Activated CD4-positive, alpha-beta T cell treated with anti-CD3 and anti-CD28 coated beads, Interleukin-2, amount 10 ng/mL, durations not matched to agents 24 days and 14 days (primary cell): ENCODE results near the gene RPLP2. TPM values are rescaled to one million over a fixed set of nuclear protein-coding genes. Genes with fewer than 3 reads are reported as not detected.

ENCODE experiments used
- DNase-seq: peaks from one replicate; pipeline ENCODE4 v3.0.0; 2022
- H3K27ac Mint-ChIP-seq: one replicate; pipeline ENCODE4 v1.8.0; 2022; ENCODE audit warnings: mild to moderate bottlenecking, mixed read lengths
- H3K27me3 Mint-ChIP-seq: one replicate; pipeline ENCODE4 v1.8.0; 2022; ENCODE audit warnings: mixed read lengths
- H3K36me3 Mint-ChIP-seq: one replicate; pipeline ENCODE4 v1.8.0; 2022; ENCODE audit warnings: low read depth, mild to moderate bottlenecking, mixed read lengths
- H3K4me1 Mint-ChIP-seq: one replicate; pipeline ENCODE4 v1.8.0; 2021; ENCODE audit warnings: mixed read lengths
- H3K4me3 Mint-ChIP-seq: one replicate; pipeline ENCODE4 v1.8.0; 2022; ENCODE audit warnings: mild to moderate bottlenecking, moderate library complexity, mixed read lengths
- H3K9me3 Mint-ChIP-seq: one replicate; pipeline ENCODE4 v1.8.0; 2021; ENCODE audit warnings: mixed read lengths
- intact Hi-C: fragments of 100-400 bp; cut with micrococcal nuclease; formaldehyde crosslinking; loops from one replicate; pipeline ENCODE4 v1.15.1; 2023
- total RNA-seq: library from RNA; stranded (reverse); gene quantifications from 2 replicates; pipeline ENCODE4 v1.2.3, GENCODE V29; 2022

Gene RPLP2
- total RNA-seq, 1 donor from 2014 or later = 2,367 TPM

DNA sequence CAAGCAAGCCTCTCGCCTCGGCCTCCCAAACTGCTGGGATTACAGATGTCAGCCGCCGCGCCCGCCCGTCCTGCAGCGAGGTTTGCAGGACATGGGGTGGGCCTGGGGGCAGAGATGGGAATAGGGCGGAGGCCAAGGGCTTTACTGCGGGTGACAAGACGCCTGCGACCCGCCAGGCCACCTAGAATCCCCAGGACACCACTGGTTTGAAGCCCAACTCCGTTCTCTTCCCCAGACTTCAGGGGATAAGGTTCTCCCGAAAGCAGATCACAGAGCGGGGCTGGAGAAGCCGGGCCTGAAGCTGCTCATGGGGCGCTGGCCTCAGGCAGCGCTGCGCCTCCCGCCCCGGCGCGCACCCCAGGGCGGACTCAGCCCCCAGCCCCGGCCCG lies 32.2 kb downstream of the RPLP2 start:
- Mint-ChIP-seq H3K4me1 (peaks cover 19% of the 10 kb centered on the region), H3K27ac (peak overlapping the region; percentile 85), H3K27me3 (no peaks in the 10 kb centered on the region), H3K9me3 (no peaks in the 10 kb centered on the region), H3K4me3 (peak overlapping the region; percentile 89), H3K36me3 (peaks cover 24% of the 10 kb centered on the region)
- DNase-seq = no peak
- intact Hi-C loops = loop anchor here (1.0 to 2.0 kb wide), 2 partner anchors 10 to 33 kb away; partner anchors contain the start of genes CD151 and RPLP2

GRCh38 chr11:842370-843002 lies 32.7 kb downstream of the RPLP2 start, which contains the start of the genes POLR2L and TSPAN4:
POLR2L (minus strand) TSS chr11:842529; CDS start chr11:842508, 21 bp downstream.
TSPAN4 (plus strand) TSS chr11:842852; CDS start chr11:850305, 7,453 bp downstream.
- Mint-ChIP-seq H3K27me3 (no peaks in the 10 kb centered on the region), H3K9me3 (no peaks in the 10 kb centered on the region), H3K36me3 (peaks cover 23% of the 10 kb centered on the region), H3K4me3 (peak within 1 kb of the TSS; percentile 89), H3K27ac (peak within 1 kb of the TSS; percentile 85), H3K4me1 (peaks cover 19% of the 10 kb centered on the region)
- intact Hi-C loops = loop anchor here (1.0 to 2.0 kb wide), 2 partner anchors 10 to 34 kb away; partner anchors contain the start of genes CD151 and RPLP2
- peak; percentile 96 for DNase-seq

DNA sequence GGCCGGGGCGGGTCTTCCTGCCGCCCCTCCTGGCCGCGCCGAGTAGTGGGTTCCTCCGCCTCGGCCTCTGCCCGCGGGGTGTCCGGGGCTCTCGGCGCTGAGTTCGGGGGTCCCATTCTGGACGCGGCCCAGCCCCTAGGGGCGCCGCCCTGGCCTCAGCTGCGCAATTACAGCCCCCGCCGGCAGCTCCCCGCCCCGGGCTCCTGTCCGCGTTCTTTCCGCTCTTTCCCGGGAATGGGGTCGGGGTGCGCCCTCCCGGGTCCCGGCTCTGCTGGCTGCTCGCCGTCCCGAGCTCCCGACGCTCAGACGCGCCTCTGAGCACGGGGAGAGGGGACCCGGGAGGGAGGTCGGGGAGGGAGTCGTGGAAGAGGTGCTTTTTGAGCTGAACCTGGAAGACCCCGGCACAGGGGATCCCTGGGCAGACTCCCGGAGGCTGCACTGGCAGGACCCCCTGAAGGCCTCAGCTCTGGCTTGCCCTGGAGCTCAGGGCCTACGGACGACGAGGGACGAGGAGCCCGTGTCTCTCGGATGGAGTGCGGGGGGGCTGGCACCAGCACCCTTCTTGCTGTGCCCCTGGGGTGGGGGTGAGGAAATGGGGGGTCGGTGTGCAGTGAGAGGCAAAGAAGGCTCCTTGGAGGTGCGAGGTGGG lies 33.4 kb downstream of the RPLP2 start:
- DNase-seq = peak; percentile 70
- Mint-ChIP-seq H3K9me3 (no peaks in the 10 kb centered on the region), H3K27me3 (no peaks in the 10 kb centered on the region), H3K27ac (peak overlapping the region; percentile 59), H3K4me3 (peak overlapping the region; percentile 76), H3K4me1 (peaks cover 19% of the 10 kb centered on the region), H3K36me3 (peaks cover 19% of the 10 kb centered on the region)
- intact Hi-C loops = loop anchor here (2.0 kb wide), 1 partner anchor 34 kb away; the partner anchor contains the start of gene RPLP2

GRCh38 chr11:843818-844692 lies 34.3 kb downstream of the RPLP2 start:
- intact Hi-C loops = loop anchor here (2.0 kb wide), 1 partner anchor 35 kb away; the partner anchor contains the start of gene RPLP2
- DNase-seq = peak; percentile 69
- Mint-ChIP-seq H3K4me1 (peaks cover 21% of the 10 kb centered on the region), H3K9me3 (no peaks in the 10 kb centered on the region), H3K4me3 (peak overlapping the region; percentile 76), H3K27me3 (peaks cover 5% of the 10 kb centered on the region), H3K36me3 (peaks cover 13% of the 10 kb centered on the region), H3K27ac (peak overlapping the region; percentile 59)

- DNase-seq = peak; percentile 78
- Mint-ChIP-seq H3K4me1 (peaks cover 20% of the 10 kb centered on the region), H3K4me3 (peak overlapping the region; percentile 44), H3K27ac (no peak overlapping the region), H3K36me3 (peaks cover 13% of the 10 kb centered on the region), H3K27me3 (peaks cover 7% of the 10 kb centered on the region), H3K9me3 (no peaks in the 10 kb centered on the region)
- intact Hi-C loops = no loop called here
Measured at GRCh38 chr11:844693-845644, 35.2 kb downstream of the RPLP2 start.

DNA sequence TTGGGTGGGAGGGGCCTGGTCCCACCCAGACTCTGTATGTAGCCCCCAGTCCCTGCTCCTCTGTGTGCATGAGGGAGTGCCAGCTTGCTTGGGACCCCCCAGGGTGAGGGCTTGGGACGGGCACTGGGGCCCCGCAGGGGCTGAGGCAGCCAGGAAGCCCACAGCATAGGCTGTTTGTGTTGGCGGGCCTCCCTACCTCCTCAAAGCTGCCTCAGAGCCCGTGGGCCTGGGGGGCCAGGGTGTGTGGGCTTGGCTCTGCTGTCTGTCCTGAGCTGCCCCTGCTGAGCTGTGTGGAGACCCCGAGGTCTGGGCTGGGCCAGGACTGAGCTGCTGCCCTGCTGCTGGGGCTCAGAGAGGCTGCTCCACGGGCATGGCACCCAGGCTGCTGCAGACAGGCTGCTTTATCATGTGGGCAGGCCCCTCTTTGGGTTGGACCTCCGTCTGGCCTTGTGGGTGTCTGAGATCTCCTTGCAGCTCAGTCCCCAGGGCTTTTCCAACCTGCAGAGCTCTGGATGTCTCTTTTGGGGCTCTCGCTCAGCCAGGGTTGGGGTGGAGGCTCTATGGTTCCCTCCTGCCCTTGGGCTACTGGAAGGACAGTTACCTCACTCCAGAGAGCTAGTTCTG lies 36.2 kb downstream of the RPLP2 start:
- no peak for DNase-seq
- H3K4me3 Mint-ChIP-seq = no peak overlapping the region
- H3K4me1 Mint-ChIP-seq = peaks cover 10% of the 10 kb centered on the region
- peaks cover 7% of the 10 kb centered on the region for H3K27me3 Mint-ChIP-seq
- peaks cover 4% of the 10 kb centered on the region for H3K36me3 Mint-ChIP-seq
- no peak overlapping the region for H3K27ac Mint-ChIP-seq
- H3K9me3 Mint-ChIP-seq = no peaks in the 10 kb centered on the region
- intact Hi-C loops = no loop called here

DNA sequence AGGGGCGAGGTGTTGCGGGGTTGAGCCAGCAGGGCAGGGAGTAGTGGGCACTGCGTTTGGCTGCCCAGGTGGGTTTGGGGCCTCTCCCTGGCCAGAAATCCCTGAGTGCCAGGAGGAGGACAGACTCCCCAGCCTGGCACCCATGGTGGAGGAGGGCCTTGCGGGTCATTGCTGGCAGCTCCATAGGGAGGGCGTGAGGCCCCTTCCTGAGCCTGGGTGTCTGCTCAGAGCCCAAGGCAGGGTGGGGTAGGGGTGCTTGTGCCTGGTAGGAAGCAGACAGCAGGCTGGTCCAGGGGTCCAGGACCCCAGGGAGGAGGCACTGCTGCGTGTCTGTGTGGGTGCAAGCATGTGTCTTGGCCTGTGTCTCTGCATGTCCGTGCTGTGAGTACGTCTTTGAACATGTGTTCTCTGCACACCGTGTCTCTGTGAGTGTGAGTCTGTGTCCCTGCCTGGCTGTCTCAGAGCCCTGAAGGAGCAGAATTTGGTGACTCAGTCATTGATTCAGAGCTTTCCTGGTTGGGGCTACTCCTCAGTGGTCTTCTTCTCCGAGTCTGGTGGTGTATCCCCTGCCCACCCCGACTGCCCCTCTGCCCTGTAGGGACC lies 36.8 kb downstream of the RPLP2 start:
- intact Hi-C loops = no loop called here
- no peaks in the 10 kb centered on the region for H3K9me3 Mint-ChIP-seq
- H3K4me1 Mint-ChIP-seq = peaks cover 5% of the 10 kb centered on the region
- no peak for DNase-seq
- H3K4me3 Mint-ChIP-seq = no peak overlapping the region
- no peaks in the 10 kb centered on the region for H3K36me3 Mint-ChIP-seq
- no peak overlapping the region for H3K27ac Mint-ChIP-seq
- peaks cover 7% of the 10 kb centered on the region for H3K27me3 Mint-ChIP-seq

DNA sequence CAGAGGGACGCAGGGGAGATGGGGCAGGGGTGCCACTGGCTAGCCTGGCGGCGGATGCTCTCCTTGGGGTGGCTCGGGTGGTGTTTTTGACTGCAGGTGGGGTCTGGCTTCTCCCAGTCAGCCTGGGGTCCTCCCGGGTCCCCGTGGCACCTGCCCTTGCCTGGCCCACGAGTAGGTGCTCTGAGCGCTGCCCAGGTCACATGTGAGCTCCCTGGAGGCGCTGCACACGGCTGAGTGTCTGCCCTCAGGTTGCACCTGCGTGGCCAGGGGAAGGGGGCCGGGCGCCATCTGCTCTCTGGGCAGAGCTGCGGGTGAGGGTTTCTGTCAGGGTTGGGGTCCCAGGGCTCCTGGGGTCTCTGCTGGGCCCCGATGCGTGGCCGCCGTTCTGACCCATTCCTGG lies 38.1 kb downstream of the RPLP2 start:
- Mint-ChIP-seq H3K4me3 (no peak overlapping the region), H3K4me1 (peaks cover 5% of the 10 kb centered on the region), H3K9me3 (no peaks in the 10 kb centered on the region), H3K36me3 (no peaks in the 10 kb centered on the region), H3K27ac (no peak overlapping the region), H3K27me3 (peaks cover 7% of the 10 kb centered on the region)
- intact Hi-C loops = loop anchor here (1.0 to 2.0 kb wide), 2 partner anchors 63 to 203 kb away; partner anchors contain the start of gene CHID1
- no peak for DNase-seq

- peaks cover 7% of the 10 kb centered on the region for H3K27me3 Mint-ChIP-seq
- intact Hi-C loops = loop anchor here (1.0 to 2.0 kb wide), 2 partner anchors 62 to 203 kb away; partner anchors contain the start of gene CHID1
- H3K36me3 Mint-ChIP-seq = no peaks in the 10 kb centered on the region
- H3K9me3 Mint-ChIP-seq = no peaks in the 10 kb centered on the region
- peak overlapping the region; percentile 73 for H3K4me3 Mint-ChIP-seq
- DNase-seq = peak; percentile 92
- H3K27ac Mint-ChIP-seq = no peak overlapping the region
- H3K4me1 Mint-ChIP-seq = peaks cover 5% of the 10 kb centered on the region
Measured at GRCh38 chr11:848380-848931, 38.7 kb downstream of the RPLP2 start.

DNA sequence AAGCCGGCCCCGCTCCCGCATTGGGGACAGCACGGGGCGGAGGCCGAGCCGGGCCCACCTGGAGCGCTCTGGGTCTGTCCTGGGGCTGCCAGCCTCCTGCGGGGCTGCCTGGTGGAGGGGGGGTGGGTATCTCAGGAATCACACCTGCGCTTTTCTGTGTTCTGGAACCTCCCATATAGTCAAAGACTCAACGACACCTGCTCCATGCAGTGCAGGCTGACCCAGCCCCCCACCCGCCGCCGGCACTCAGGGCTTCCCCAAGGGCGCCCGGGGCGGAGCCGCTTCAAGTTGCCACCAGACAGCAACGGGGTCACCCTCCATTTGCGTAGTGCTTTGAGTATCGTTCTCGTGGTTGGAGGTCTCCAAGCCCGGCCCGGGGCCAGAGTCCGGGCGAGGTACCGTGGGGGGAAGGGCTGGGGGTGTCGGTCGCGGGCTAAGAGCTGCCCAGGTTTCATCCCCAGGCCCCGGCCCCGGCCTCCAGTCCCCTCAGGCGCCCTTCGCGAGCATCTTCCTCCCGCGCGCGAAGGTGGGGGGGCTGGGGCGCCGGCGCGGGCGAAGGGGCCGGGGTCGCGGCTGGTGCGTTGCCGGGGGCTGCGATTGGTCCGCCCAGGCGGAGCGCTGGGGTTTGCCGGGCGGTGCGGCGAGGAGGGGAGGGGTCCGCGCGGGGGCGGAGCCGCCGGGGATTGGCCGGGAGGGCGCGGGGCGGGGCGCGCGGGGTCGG lies 39.5 kb downstream of the RPLP2 start:
- Mint-ChIP-seq H3K9me3 (no peaks in the 10 kb centered on the region), H3K4me1 (peaks cover 3% of the 10 kb centered on the region), H3K27ac (no peak overlapping the region), H3K36me3 (no peaks in the 10 kb centered on the region), H3K27me3 (peaks cover 7% of the 10 kb centered on the region), H3K4me3 (peak overlapping the region; percentile 73)
- intact Hi-C loops = loop anchor here (2.0 kb wide), 1 partner anchor 62 kb away; the partner anchor contains the start of gene CHID1
- peak; percentile 82 for DNase-seq
